ENCODE results near the gene CLDN22.

Gene CLDN22

GRCh38 chr4:183337349-183337748 lies 17.3 kb upstream of the CLDN22 start:
- no peak for TF ChIP-seq CTCF (IDR thresholded peaks at IDR 0.05; ENCODE audit: low read depth, low read length)
- no peak overlapping the region for H3K4me3 ChIP-seq (ENCODE audit: low read depth, low read length)

GRCh38 chr4:183335369-183335940 lies 15.4 kb upstream of the CLDN22 start:
- no peak overlapping the region for H3K4me3 ChIP-seq (ENCODE audit: low read depth, low read length)
- no peak for TF ChIP-seq CTCF (IDR thresholded peaks at IDR 0.05; ENCODE audit: low read depth, low read length)

- H3K4me3 ChIP-seq (ENCODE audit: low read depth, low read length), result no peak overlapping the region
- no peak for TF ChIP-seq CTCF (IDR thresholded peaks at IDR 0.05; ENCODE audit: low read depth, low read length)
Observed at GRCh38 chr4:183333983-183334382, 13.9 kb upstream of the CLDN22 start.

GRCh38 chr4:183333202-183333601 lies 13.1 kb upstream of the CLDN22 start:
- TF ChIP-seq CTCF (IDR thresholded peaks at IDR 0.05; ENCODE audit: low read depth, low read length), result no peak
- H3K4me3 ChIP-seq (ENCODE audit: low read depth, low read length), result no peak overlapping the region

GRCh38 chr4:183332447-183332846 lies 12.4 kb upstream of the CLDN22 start:
- TF ChIP-seq CTCF (IDR thresholded peaks at IDR 0.05; ENCODE audit: low read depth, low read length), result no peak
- H3K4me3 ChIP-seq (ENCODE audit: low read depth, low read length), result no peak overlapping the region

- no peak overlapping the region for H3K4me3 ChIP-seq (ENCODE audit: low read depth, low read length)
- no peak for TF ChIP-seq CTCF (IDR thresholded peaks at IDR 0.05; ENCODE audit: low read depth, low read length)
Observed at GRCh38 chr4:183330841-183331240, 10.8 kb upstream of the CLDN22 start.

GRCh38 chr4:183329954-183330742 lies 10.1 kb upstream of the CLDN22 start:
- H3K4me3 ChIP-seq (ENCODE audit: low read depth, low read length), result no peak overlapping the region
- no peak for TF ChIP-seq CTCF (IDR thresholded peaks at IDR 0.05; ENCODE audit: low read depth, low read length)
